Right ventricle myocardium superior (tissue), 1 donor: Measurements from ENCODE around the gene FASN. TPM values are rescaled to one million over a fixed set of nuclear protein-coding genes. Genes with fewer than 3 reads are reported as not detected.

Experiments
- total RNA-seq: library from RNA; stranded (reverse); fragmentation: NEBNext Ultra II Directional; extraction: Animal tissue kit (Norgen Biotek cat#: 25700); gene quantifications from one replicate; pipeline ENCODE4 v1.2.1, GENCODE V29; 2021
- donor health status: DM: no; HTN: yes; CAD: no; lungs with severe emphysema.

FASN gene
- total RNA-seq, 1 donor from 2014 or later = 23.0 TPM

Other genes starting within 250 kb of the FASN start
- 309 TPM for gene P4HB, start 237.7 kb downstream of the FASN start, total RNA-seq
- gene ARHGDIA, start 226.9 kb downstream of the FASN start, total RNA-seq = 113 TPM
- gene ALYREF, start 206.7 kb downstream of the FASN start, total RNA-seq = 29.9 TPM
- gene ANAPC11, start 206.5 kb downstream of the FASN start, total RNA-seq = 176 TPM
- 0.24 TPM for gene NPB, start 196.0 kb downstream of the FASN start, total RNA-seq
- gene PCYT2, start 186.8 kb downstream of the FASN start, total RNA-seq = 29.5 TPM
- 6.1 TPM for gene SIRT7, start 180.1 kb downstream of the FASN start, total RNA-seq
- 29.9 TPM for gene MAFG, start 170.5 kb downstream of the FASN start, total RNA-seq
- 3.2 TPM for gene PYCR1, start 160.9 kb downstream of the FASN start, total RNA-seq
- gene MYADML2, start 151.0 kb downstream of the FASN start, total RNA-seq = 3.5 TPM
- 0.56 TPM for gene NOTUM, start 137.0 kb downstream of the FASN start, total RNA-seq
- gene ASPSCR1, start 120.6 kb downstream of the FASN start, total RNA-seq = 25.4 TPM
- gene CENPX, start 75.4 kb downstream of the FASN start, total RNA-seq = 27.8 TPM
- 4.7 TPM for gene LRRC45, start 74.9 kb downstream of the FASN start, total RNA-seq
- gene RAC3, start 66.6 kb downstream of the FASN start, total RNA-seq = 0.97 TPM
- gene DCXR, start 60.5 kb downstream of the FASN start, total RNA-seq = 178 TPM
- 20.5 TPM for gene RFNG, start 46.4 kb downstream of the FASN start, total RNA-seq
- 86.5 TPM for gene GPS1, start 46.3 kb downstream of the FASN start, total RNA-seq
- 57.9 TPM for gene DUS1L, start 32.4 kb downstream of the FASN start, total RNA-seq
- 8.6 TPM for gene CCDC57, start 114.6 kb upstream of the FASN start, total RNA-seq
- 10.0 TPM for gene SLC16A3, start 130.8 kb upstream of the FASN start, total RNA-seq
- gene CSNK1D, start 175.5 kb upstream of the FASN start, total RNA-seq = 54.4 TPM
- 0.75 TPM for gene CD7, start 219.4 kb upstream of the FASN start, total RNA-seq
- 4.3 TPM for gene SECTM1, start 235.5 kb upstream of the FASN start, total RNA-seq